Calu3 (cell line): ENCODE data around the gene RASAL3. TPM values are rescaled to one million over a fixed set of nuclear protein-coding genes. Genes with fewer than 3 reads are reported as not detected.

Experiments used
- BruUV-seq: library from RNA; stranded (reverse); fragments of 400-500 nt; replicated peaks from 2 replicates; lab custom pipeline; 2021; lab: Mats Ljungman, UMichigan
- CTCF ChIA-PET: fragments of 300-600 bp; sonication (Branson Sonifier 250); formaldehyde crosslinking; loops from one replicate; lab custom pipeline; 2022; ENCODE audit warnings: antibody characterized with exemption; lab: Charles Lee
- DNase-seq: peaks from one replicate; pipeline ENCODE4 v3.0.0; 2022
- H3K27ac Mint-ChIP-seq: one replicate; pipeline ENCODE4 v1.8.0; 2022; ENCODE audit warnings: mixed read lengths; ENCODE audit not compliant: unreplicated experiment
- H3K27me3 Mint-ChIP-seq: one replicate; pipeline ENCODE4 v1.8.0; 2022; ENCODE audit warnings: mixed read lengths; ENCODE audit not compliant: unreplicated experiment
- H3K36me3 Mint-ChIP-seq: one replicate; pipeline ENCODE4 v1.8.0; 2022; ENCODE audit warnings: mild to moderate bottlenecking, moderate library complexity, mixed read lengths; ENCODE audit not compliant: insufficient read depth, unreplicated experiment
- H3K4me1 Mint-ChIP-seq: one replicate; pipeline ENCODE4 v1.8.0; 2022; ENCODE audit warnings: mild to moderate bottlenecking, low read depth, mixed read lengths; ENCODE audit not compliant: unreplicated experiment
- H3K4me3 Mint-ChIP-seq: one replicate; pipeline ENCODE4 v1.8.0; 2022; ENCODE audit warnings: mild to moderate bottlenecking, low read depth, moderate library complexity, mixed read lengths; ENCODE audit not compliant: unreplicated experiment
- H3K9me3 Mint-ChIP-seq: one replicate; pipeline ENCODE4 v1.8.0; 2022; ENCODE audit warnings: low read depth, mixed read lengths; ENCODE audit not compliant: unreplicated experiment
- CTCF ChIP-seq: fragments of 200-600 bp; IDR thresholded peaks from one replicate; pipeline ENCODE4 v1.8.0; 2022; ENCODE audit warnings: antibody characterized with exemption; ENCODE audit not compliant: unreplicated experiment
- intact Hi-C: fragments of 100-400 bp; cut with micrococcal nuclease; formaldehyde crosslinking; loops from one replicate; pipeline ENCODE4 v1.10.0; 2022; ENCODE audit not compliant: unreplicated experiment
- total RNA-seq: library from RNA; stranded (reverse); gene quantifications from 2 replicates; pipeline ENCODE4 v1.2.3, GENCODE V29; 2022

The RASAL3 gene
- total RNA-seq, 1 experiment from 2014 or later = not detected

- CTCF ChIA-PET = no interaction called here
- no TSS peak for BruUV-seq
Observed at GRCh38 chr19:15437355-15438123, 26.8 kb downstream of the RASAL3 start.

GRCh38 chr19:15436826-15437110 is 27.6 kb downstream of the RASAL3 start:
- H3K27ac Mint-ChIP-seq = no peak overlapping the region
- DNase-seq = no peak
- no peak overlapping the region for H3K4me3 Mint-ChIP-seq
- no peak for TF ChIP-seq CTCF
- peaks cover 9% of the 10 kb centered on the region for H3K4me1 Mint-ChIP-seq
- no TSS peak for BruUV-seq
- CTCF ChIA-PET = no interaction called here
- intact Hi-C loops = no loop called here
- peaks cover 15% of the 10 kb centered on the region for H3K36me3 Mint-ChIP-seq
- H3K27me3 Mint-ChIP-seq = no peaks in the 10 kb centered on the region
- H3K9me3 Mint-ChIP-seq = no peaks in the 10 kb centered on the region

More at GRCh38 chr19:15437355-15438123, 26.8 kb downstream of the RASAL3 start:
- Mint-ChIP-seq H3K27ac (no peak overlapping the region), H3K27me3 (no peaks in the 10 kb centered on the region), H3K4me1 (peaks cover 8% of the 10 kb centered on the region), H3K4me3 (no peak overlapping the region), H3K36me3 (peaks cover 11% of the 10 kb centered on the region), H3K9me3 (no peaks in the 10 kb centered on the region)
- TF ChIP-seq CTCF = no peak
- no peak for DNase-seq
- intact Hi-C loops = no loop called here

GRCh38 chr19:15436012-15436825 is 28.1 kb downstream of the RASAL3 start:
- Mint-ChIP-seq H3K27me3 (no peaks in the 10 kb centered on the region), H3K27ac (no peak overlapping the region), H3K4me3 (no peak overlapping the region), H3K9me3 (no peaks in the 10 kb centered on the region), H3K36me3 (peaks cover 21% of the 10 kb centered on the region), H3K4me1 (peaks cover 15% of the 10 kb centered on the region)
- intact Hi-C loops = no loop called here
- no peak for TF ChIP-seq CTCF
- no TSS peak for BruUV-seq
- no peak for DNase-seq
- CTCF ChIA-PET = interaction anchor here (0.5 kb wide), 1 partner anchor 146 kb away, joined by 5 read pairs; no protein-coding TSS in a partner anchor

GRCh38 chr19:15433519-15434069 is 30.8 kb downstream of the RASAL3 start:
- TF ChIP-seq CTCF = no peak
- Mint-ChIP-seq H3K4me3 (peak overlapping the region; percentile 84), H3K4me1 (peaks cover 18% of the 10 kb centered on the region), H3K27ac (peak overlapping the region; percentile 58), H3K9me3 (no peaks in the 10 kb centered on the region), H3K27me3 (no peaks in the 10 kb centered on the region), H3K36me3 (peaks cover 22% of the 10 kb centered on the region)
- intact Hi-C loops = no loop called here
- BruUV-seq = no TSS peak
- CTCF ChIA-PET = interaction anchor here (0.7 to 1.6 kb wide), 3 partner anchors 14 to 122 kb away, joined by 3 to 8 read pairs (median 4); partner anchors contain the start of gene AKAP8L
- no peak for DNase-seq
